DMS53 (cell line): ENCODE data around the gene OR7C2.
A peak's percentile ranks its signal among the peaks of the same experiment; 100 is the strongest.
"Not testable (repeated sequence)": the region's sequence is repeated elsewhere in the genome, so short reads cannot be mapped to it uniquely, and the experiment has no call there.

Source experiments
- DNase-seq: peaks from one replicate; lab custom pipeline; 2025; lab: John Stamatoyannopoulos, UW

OR7C2 gene

GRCh38 chr19:14941189-14941588 lies at the start of gene OR7C2:
Gene OR7C2, plus strand, starts transcription at chr19:14941489. Its CDS starts 0 bp downstream, at chr19:14941489.
- no peak for DNase-seq

DNA sequence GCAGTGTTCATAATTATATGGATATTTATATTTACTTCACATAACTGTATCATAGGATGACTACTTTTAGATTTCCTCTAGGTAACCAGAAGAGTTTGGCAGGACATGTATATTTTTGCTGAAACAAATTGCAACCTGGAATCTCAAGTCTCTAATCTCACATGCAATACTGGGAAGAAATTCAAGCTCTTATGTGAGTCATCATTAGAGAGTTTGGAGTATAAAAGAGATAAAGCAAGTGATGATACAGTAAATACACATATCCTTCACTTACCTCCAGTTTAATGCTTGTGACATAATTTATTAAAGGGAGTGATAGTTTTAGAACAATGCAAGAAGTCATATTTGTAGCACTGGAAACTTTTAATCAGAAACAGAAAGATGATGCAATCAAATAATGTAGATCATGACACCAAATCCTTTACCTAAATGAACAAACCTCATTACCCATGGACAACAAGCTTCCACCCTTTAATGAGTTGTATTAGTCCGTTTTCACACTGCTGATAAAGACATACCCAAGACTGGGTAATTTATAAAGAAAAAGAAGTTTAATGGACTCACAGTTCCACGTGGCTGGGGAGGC lies 39.5 kb upstream of the OR7C2 start:
- DNase-seq = no peak

- no peak for DNase-seq
Measured at GRCh38 chr19:14906711-14907110, 34.6 kb upstream of the OR7C2 start.

DNA sequence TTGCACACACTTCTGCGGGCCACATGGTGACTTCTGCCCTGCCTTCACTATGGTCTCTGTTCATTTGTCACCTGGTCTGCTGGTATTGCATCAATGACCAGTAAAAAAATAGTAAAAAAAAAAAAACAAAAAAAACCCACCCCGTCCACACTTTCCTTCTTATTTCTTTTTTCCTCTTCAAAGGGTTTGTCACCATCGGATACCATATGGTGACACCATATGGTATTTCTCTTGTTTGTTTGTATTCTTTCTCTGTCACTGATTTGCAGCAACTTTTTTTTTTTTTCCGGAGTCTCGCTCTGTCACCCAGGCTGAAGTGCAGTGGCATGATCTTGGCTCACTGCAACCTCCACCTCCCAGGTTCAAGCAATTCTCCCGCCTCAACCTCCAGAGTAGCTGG lies 26.2 kb upstream of the OR7C2 start:
- no peak for DNase-seq

GRCh38 chr19:14916848-14917247 lies 24.4 kb upstream of the OR7C2 start:
- peak; percentile 2 for DNase-seq

GRCh38 chr19:14933506-14933905 lies 7.8 kb upstream of the OR7C2 start:
- DNase-seq = no peak

GRCh38 chr19:14940266-14940665 lies 1.0 kb upstream of the OR7C2 start:
- DNase-seq = no peak

DNA sequence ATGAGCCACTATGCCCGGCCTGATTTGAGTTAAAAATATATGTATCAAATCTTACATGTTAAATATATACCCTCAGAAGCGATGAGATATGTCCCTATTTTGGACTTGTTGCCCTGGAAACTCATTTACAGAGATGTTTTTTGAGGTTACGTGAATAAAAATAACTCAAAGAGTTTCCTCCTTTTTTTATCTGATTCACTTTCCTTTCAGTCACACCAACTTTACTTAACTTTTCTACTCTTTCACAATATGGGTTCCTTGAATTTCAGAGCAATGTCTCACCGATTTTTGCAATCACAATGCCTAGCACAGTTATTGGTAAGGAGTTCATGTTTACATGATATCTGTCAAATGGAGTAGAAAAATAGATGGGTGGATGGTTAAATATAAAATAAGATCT lies 2.3 kb downstream of the OR7C2 start:
- DNase-seq = no peak

DNA sequence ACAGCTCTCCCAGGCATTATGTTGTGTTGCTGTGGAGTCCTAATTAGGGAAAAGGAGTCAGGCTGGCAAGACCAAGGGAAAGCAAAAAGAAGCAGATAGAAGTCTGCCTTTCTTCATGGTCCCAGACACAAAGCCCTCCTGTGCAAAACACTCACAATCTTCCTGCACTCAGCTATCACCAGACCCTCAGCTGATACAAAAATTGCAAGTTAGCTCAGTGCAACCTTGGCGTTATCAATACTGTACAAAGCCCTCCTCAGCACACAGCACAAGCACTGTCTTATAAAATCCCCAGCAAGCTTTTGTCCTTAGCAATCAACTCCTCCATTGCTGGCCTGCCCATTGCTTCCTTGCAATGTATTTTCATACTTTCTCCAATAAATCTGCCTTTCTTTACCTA lies 3.2 kb downstream of the OR7C2 start:
- DNase-seq = no peak

- not testable (repeated sequence) for DNase-seq
Measured at GRCh38 chr19:14949413-14949812, 8.1 kb downstream of the OR7C2 start.

- no peak for DNase-seq
Measured at GRCh38 chr19:14949876-14950275, 8.6 kb downstream of the OR7C2 start.

DNA sequence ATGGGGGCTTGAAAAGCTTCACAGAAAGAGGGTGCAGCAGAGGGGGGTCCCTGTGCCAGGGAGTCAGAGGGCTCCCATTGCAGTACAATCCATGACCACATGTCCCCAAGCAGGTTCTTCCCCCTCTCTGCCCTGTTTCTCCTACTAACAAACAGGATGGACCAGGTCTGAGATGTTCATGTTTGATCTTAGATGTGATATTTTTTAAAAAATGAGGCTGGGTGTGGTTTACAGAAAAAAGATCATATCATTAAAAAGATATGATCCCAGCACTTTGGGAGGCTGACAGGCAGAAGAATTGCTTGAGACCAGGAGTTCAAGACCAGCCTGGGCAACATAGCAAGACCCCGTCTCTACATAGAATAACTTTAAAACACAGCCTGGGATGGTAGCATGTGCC lies 9.1 kb downstream of the OR7C2 start:
- no peak for DNase-seq

GRCh38 chr19:14952767-14953166 lies 11.5 kb downstream of the OR7C2 start:
- no peak for DNase-seq

GRCh38 chr19:14954071-14954655 lies 12.9 kb downstream of the OR7C2 start:
- DNase-seq = no peak

DNA sequence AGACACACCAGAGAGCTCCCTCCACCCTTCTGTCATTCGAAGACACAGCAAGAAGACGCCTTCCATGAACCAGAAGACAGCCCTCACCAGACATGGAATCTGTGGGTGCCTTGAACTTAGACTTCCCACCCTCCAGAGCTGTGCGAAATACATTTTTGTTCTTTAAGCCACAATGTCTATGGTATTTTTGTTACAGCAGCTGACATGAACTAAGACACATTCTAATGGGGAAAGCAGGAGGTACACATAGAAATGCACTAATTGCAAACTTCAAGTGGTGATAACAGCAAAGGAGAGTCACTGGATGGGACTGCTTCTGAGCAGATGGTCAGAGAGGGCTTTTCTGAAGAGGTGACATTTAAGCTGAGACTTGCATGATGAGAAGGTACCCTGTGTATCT lies 16.2 kb downstream of the OR7C2 start:
- no peak for DNase-seq

GRCh38 chr19:14959263-14959662 lies 18.0 kb downstream of the OR7C2 start:
- no peak for DNase-seq

DNA sequence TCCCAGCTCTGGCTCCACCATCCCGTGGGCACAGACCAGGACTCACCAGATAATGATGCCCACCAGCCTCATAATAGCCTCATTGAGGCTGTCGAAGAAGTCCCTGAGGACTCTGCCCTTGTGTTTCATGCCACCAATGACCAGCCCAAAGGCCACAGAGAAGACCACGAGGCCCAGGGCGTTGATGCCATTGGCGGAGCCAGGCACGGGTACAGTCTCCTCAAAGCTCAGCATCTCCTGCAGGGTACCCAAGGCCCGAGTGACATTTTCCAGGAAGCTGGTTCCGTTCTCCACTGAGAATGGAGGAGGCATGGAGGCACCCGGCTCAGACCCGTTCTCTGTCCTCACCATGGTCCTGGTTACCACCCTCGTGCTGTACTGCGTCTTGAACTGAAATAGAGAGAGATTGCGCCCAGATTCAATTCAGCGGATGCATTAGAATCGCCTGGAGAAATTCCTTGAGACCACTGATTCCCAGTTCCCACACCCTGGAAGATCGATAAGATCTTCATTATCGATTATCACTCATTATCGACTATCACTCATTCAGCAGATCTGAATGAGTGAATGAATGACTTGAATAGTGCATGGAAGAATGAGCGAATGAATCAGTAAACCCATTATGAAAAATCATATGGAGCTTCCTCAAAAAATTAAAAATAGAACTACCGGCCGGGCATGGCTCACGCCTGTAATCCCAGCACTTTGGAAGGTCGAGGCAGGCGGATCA lies 20.8 kb downstream of the OR7C2 start:
- no peak for DNase-seq

GRCh38 chr19:14968247-14968646 lies 27.0 kb downstream of the OR7C2 start:
- DNase-seq = no peak

DNA sequence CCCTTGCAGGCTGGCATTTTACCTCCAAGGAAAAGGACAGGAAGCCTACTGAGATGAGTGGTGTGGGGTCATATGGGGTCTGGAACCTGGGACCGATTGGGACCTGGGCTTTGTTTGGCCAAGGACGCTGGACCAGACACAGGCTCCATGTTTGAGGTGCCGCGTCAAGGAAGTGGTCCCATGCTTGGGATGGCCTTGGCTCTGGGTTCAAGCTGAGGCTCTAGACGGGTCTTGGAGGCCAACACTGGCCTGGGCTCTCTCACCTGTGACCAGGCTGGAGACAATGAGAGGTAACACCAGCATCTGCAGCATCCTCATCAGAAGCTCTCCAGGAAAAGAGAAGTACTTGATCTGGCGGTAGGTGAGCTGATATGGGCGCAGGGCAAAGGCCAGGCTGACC lies 30.2 kb downstream of the OR7C2 start:
- DNase-seq = no peak

- DNase-seq = no peak
Measured at GRCh38 chr19:14972676-14973075, 31.4 kb downstream of the OR7C2 start.

GRCh38 chr19:14974488-14974887 lies 33.2 kb downstream of the OR7C2 start:
- no peak for DNase-seq

DNA sequence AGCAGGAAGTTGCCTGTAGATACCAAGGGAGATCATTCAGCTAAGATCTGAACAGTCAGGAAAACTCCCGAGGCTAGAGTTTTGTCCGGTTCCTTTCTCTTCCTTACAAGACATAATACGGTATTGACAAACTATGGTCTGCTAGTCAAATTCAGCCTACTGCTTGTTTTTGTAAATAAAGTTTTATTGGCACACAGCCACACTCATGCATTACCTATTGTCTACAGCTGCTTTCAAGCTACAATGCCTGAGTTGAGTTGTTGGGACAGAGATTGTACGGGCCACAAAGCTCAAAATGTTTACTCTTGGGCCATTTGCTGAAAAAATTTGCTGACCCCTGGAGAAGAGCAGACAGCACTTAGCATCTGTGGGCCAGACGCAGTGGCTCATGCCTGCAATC lies 35.8 kb downstream of the OR7C2 start:
- no peak for DNase-seq

GRCh38 chr19:14978161-14978776 lies 37.0 kb downstream of the OR7C2 start:
- DNase-seq = no peak
